HG03103 (cell line): Measurements from ENCODE around the gene RBM20.
A peak's percentile ranks its signal among the peaks of the same experiment; 100 is the strongest.

Source experiments
- ATAC-seq: cut with Tn5 transposase; IDR thresholded peaks from one replicate; pipeline ENCODE4 v1.9.1; 2021; ENCODE audit warnings: low read depth; ENCODE audit not compliant: unreplicated experiment

RBM20 gene

DNA sequence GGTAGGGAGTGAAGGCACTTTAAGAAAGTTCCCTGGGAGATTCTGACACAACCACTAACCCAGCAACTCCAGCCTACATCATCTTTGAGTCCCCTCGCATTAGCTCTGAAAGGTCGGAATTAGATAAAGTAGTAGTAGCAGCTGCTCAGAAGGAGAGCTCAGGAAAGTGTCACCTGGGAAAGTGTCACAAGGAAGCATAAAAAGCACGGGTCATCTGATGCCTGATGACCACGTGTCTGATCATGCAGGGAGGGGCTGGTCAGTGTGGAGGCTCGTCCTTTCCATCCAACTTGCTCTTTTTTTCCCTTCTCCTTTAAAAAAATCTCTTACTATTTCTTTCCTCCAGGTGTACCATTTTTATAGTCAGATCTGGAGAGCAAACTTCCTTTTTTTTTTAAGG, 180.5 kb downstream of the RBM20 start:
- no peak for ATAC-seq

DNA sequence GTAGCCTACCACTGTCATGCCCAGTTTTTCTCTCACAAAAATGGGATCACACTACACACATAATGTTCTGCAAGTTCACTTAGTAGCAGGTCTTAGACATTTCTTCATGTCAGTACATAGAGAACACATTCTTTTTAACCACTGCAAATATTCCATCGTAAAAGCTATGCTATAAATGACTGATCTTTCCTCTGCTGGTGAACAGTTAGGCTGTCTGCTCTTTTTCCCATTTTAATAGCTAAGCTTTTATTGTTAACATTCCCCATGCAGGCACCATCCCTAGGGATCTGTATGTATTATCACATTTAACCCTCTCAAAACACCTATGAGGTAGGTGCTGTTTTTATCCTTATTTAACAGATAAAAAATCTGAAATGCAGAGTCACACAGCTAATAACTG, 181.4 kb downstream of the RBM20 start:
- ATAC-seq: no peak

DNA sequence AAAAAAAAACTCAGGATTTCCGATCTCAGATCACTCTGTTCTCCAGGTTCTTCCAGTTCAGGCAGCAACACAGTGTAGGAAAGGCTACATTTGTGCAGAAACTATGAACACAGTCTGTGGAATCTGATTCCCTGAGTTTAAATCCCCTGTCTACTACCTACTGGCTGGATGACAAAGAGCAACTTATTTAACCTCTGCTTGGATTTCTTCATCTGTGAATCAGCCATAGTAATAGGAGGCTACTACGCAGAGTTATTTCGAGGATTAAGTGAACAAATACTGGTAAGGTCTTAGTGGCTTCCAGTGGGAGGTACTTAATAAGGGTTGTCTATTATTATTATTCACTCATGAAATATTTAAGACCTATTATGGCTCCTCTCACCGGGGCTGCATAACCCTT, 183.3 kb downstream of the RBM20 start:
- ATAC-seq: no peak

DNA sequence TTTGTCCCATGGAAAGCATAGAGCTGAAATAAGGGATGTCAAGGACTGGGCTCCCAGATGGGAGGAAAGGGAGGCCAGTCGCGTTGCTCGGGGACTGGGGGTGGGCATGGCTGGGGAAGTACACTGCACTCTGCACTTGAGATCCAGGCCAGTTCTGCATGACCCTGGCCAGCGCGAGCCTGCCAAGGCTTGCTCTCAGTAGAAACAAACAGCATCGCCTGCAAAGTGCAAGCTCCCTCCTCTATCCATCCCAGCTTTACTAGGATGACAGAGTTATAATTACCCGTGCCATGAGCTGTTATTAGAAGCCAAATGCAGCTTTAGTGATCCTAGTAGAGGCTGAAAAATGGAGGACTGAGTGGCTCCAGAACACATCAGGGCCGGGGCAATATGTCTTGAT, 183.7 kb downstream of the RBM20 start:
- no peak for ATAC-seq

DNA sequence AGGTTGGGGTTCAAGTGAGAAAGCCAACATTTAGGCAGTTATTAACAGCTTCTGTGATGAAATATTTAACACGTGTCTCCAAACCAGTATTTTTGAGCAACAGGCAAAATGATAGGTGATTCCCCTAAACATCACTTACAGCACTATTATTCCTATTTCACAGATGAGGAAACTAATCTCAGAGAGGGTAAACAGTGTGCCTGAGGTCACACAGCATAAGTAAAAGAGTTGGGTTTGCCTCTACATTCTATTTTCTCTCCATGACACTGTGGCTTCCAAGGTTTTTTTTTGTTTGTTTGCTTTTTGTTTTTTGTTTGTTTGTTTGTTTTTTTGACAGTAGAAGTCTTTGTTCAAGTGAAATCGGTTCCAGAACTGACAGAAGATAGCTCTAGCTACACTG, 184.4 kb downstream of the RBM20 start:
- ATAC-seq: no peak

DNA sequence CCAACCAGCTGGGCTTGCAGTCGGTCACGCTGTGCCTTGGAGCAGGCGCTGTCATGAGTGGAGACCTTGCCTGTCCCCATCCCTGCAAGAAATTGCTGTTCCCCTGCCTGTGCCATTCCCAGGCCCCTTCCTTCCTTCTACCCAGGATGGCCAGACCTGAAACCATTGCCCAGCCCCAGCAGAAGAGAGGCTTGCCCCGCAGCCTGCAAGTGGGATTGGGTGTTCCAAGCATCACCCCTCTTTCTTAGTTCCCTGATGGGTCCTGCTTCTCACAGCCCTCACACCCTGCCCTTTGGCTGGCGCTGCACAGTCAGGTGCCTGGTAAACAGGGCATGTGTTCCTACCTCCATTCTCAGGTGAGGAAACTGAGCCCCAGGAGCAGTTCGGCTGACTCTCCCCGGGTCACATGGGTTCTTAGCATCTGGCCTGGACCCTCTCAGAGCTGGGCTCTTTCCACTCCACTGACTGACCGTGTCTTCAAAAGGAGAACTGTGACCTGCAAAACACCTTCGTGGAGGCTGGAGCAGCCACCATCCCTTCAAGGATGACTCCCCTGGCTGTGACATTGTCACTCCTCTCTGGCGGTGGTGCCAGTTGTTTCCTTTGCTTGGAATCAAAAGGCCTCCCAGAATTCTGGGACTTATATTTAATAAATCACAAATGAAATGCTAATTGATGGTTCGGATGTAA, 185.7 kb downstream of the RBM20 start:
- ATAC-seq: no peak

DNA sequence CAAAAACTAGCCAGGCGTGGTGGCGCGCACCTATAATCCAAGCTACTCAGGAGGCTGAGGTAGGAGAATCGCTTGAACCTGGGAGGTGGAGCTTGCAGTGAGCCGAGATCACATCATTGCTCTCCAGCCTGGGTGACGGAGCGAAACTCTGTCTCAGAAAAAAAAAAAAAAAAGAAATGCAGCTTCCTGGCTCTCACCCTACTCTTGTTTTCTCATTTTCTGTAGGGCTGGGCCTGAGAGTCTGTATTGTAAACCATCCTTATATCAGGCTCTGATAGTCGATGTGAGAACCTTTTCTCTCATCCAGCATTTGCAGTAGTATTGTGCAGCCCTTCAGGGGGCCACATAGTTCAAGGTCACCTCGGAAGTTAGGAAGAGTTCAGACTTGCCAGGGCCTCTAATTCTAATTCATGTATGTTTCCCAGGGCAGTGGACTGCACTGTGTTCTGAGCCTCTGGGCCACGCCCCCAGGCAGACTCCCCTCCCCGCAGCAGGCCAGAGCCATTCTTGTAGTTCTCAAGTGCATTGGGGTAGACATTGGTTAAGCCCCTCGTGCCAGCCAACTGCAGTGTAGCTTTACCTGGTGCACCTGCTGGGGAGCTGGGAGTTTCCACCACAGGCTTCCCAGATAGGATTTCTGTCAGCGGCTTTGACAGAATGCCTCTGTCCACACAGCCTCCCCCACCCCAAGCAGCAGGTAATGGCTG, 189.3 kb downstream of the RBM20 start:
- ATAC-seq: no peak

DNA sequence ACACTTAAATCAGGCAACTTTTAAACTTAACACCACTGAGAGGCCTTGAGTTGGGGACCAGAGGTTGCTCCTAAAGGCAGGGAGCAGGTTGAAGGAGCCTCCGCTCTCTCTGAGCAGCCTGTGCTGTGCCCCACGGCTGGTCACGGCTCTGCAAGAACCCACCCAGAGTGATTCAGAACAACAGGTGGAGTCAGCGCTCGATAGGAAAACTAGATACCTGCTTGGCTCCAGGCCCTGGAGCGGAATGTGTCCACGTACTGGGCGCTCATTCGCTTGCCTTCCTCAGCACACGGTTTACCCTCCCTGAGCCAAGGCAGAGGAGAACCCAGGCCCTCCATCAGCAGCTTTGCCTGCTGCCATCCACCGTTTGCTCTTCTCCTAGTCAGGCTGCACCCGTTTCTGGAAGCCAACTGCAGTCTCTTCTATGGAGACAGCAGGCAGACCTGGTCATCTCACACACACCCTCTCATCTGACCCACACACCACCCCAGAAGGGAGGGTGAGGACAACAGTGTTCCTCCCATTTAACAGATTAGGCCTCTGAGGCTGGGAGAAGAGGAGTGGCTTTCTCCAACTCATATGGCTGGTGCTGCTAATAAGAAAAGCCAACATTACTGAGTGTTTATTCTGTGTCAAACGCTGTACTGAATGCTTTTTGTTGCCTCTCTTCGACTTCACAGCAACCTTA, 189.9 kb downstream of the RBM20 start:
- no peak for ATAC-seq

DNA sequence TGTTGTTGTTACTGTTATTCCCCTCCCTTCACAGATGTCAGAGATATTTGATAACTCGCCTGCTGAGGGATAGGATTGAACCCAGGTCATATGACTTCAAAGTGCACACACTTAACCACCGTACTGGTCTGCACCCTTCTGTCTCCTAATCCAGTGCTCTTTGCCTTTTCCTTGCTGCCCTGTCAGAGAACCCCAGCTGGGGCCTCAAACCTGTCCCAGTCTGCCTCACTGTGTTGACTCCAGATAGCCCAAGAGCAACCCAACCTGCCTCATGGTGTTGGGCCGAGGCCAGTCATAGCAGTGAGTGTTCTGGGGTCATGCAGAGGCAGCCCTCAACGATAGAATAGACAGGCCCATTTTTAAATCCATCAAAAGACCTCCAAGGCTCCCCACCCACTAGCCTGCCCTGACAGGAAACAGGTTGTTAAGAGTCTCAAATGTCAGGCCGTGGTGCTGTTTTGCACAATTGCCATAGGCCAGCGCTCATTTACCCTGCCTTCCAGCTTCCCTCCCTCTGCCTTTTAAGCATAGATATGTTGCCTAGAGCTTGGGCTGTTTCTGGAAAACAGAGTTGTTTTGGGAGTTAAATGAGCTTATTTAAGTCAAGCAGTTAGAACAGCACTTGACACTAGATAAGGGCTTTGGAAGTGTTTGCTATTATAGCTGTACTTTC, 190.6 kb downstream of the RBM20 start:
- ATAC-seq: no peak

DNA sequence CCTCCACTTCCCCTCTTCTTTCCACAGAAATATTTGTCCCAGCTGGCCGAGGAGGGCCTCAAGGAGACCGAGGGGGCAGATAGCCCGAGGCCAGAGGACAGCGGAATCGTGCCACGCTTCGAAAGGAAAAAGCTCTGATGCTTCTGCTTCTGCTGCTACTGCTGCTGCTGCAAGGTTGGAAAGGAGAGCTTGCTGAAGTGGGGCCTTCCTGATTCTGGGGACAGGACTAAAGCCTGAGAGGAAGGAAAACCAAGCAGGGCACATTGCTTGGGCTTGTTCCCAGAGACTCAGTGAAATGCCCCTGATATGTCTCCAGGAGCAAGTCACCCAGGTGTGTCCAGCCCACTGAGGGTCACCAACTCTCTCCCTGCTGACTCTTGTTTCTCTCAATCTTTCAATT, 191.7 kb downstream of the RBM20 start:
- ATAC-seq: no peak

DNA sequence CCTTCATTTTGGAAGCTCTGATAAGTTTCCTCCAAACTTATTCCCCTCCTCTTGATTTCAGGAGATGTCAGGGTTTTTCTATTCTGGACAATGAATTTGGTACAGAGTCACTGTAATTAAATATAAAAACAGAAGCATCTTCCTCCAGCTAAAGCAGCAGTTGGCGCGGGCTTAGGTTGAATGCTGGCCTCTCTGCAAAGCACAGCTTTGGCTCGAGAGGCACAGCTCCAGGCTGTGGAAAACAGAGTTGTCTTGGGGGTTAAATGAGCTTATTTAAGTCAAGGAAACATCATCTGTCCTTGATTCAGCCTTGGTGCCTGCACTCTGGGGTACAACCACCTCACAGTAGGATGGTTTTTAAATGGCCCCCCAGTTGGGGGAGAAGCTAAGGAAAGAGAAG, 192.6 kb downstream of the RBM20 start:
- no peak for ATAC-seq

DNA sequence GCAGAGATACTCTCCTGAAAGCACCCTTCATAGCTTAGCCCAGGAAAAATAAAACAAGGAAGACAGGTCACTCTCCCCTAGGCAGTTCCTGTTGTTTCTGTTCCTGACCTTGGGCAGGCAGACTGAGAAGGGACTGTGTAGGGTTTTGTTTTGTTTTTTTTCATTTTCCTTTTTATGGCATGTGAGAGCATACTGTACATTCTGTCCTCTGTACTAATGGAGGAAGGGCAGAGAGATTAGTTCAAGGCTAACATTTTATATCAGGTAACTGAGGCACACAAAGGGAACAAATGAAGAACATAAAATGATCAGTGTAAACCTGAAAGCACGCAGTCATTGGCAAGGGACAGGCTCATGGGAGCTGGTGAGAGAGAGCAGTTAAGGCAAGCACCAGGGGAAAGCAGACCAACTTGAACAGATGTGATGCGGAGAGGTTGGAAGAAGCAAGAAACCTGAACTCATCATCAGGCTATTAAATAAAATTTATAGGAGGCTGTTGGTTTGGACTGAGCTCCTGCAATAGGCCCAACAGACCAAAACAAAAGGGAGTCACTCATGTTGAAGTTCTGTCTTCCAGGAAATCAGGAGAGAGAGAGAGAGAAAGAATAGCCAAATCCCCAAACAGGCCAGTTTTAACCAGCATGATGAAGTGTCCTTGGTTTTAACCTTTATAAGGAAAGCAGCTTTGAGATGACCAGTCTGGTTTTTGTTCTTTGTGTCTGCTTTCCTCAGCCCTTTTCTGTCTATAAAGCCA, 193.5 kb downstream of the RBM20 start:
- no peak for ATAC-seq

DNA sequence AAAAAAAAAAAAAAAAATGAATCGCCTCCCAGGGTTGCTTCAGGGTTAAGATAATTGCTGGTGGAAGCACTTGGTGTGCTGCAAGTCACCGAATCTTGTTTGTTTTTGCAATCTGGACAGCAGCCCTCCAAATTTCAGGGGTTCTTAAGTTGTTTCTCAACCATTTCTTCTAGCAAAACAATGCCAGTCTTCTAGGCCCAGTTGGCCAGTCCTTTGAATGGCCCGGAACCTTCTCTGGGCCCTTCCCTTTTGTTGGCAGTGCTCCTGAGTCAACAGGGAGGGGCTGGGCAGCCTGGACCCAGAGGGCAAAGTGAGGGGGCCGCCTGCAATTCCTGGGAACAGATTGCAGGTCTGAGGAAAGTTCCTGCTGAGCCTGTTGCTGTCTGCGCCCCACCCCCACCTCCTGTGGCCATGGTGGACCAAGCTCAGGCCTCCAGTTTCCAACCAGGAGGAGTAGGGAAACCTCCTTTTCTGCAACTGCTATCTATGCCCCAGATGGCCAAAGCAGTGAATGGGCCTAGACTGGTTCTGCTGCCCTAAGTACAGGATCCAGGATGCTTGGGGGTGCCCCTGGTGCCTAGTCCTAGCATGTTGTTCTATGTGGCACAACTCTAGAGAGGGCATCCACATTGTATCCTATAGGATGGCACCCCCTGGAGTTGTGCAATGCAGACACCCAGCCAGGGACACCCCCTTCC, 196.2 kb downstream of the RBM20 start:
- no peak for ATAC-seq

DNA sequence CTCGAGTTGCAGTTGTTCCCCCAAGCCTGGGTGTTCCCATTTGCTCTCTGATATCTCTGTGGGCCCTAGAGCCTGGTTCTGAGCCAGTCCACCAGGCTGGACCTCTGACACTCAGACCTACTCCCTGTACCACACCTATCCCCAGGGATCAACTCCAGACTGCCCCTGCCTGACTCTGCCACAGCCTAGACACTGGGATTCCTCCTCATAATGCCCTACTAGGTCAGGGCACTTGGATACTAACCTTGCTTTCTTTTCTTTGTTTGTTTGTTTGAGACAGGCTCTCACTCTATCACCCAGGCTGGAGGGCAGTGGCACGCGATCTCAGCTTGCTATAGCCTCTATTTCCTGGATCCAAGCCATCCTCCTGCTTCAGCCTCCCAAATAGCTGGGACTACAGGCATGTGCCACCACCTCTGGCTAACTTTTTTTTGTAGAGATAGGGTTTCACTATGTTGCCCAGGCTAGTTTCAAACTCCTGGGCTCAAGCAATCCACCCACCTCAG, 196.8 kb downstream of the RBM20 start:
- no peak for ATAC-seq

DNA sequence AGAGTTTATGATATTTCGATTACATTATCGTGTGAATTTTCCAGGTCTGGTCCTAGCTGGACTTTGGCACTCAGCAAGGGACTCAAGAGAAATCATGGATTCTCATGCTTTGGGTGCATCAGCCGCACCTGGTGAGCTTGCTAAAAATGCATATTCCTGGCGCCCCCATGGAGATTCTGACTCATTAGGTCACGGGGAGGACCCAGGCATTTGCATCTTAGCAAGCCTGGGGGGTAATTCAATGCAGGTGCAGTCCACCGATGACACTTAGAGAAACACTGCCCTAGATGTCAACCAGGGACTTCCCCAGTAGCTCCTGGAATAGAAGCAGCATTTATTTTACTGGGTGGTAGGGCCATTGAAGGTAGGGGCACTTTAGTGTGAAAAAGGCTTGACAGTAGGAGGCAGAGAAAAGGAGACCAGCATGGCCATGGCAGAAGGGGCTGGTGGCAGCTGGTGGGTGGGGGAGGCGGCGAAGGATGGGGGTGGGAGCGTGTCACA, 197.7 kb downstream of the RBM20 start:
- peak; percentile 58 for ATAC-seq

DNA sequence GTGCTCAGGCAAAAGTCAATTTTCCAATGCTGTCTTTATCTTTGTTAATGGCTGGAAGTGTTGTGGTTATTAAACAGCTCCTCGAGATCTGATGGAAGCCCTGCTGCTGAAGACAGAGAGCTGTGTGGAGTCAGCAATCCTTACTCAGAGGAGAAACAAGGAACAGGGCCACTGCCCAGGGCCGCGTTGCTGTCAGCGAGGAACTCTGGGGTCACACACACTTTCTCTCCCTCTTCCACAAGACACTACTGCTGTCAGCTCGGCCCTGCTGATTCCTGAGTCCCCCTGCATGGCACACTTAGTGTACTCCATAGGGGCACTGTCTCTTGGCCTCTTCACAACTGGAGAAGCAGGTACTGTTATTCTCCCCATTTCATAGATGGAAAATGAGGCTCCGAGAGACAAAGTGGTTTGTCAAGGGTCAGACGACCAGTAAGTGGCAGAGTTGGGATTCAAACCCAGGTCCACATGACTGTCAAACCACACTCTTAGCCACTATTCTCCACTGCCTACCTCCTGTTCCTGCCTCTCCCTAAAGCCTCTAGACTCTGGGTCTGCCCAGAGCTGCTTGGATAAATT, 198.3 kb downstream of the RBM20 start:
- peak; percentile 1 for ATAC-seq

DNA sequence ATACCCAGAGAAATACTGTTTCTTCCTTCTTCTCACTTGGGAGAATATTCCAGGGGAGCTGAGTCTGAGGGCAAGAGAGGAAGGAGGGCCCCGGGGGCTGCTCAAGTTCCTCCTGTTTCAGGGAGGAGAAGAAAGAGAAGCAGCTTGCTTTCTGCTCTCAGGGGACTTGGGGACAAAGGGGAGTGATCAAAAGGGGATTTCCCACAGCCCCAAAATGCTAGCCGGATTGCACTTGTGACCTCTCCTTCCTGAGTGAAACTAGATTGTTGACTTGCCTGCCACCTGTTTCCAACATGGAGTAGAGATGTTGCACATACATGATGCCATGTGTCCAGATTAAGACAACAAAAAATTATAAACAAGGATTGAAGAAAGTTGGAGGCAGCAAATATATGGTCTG, 198.9 kb downstream of the RBM20 start:
- peak; percentile 76 for ATAC-seq

DNA sequence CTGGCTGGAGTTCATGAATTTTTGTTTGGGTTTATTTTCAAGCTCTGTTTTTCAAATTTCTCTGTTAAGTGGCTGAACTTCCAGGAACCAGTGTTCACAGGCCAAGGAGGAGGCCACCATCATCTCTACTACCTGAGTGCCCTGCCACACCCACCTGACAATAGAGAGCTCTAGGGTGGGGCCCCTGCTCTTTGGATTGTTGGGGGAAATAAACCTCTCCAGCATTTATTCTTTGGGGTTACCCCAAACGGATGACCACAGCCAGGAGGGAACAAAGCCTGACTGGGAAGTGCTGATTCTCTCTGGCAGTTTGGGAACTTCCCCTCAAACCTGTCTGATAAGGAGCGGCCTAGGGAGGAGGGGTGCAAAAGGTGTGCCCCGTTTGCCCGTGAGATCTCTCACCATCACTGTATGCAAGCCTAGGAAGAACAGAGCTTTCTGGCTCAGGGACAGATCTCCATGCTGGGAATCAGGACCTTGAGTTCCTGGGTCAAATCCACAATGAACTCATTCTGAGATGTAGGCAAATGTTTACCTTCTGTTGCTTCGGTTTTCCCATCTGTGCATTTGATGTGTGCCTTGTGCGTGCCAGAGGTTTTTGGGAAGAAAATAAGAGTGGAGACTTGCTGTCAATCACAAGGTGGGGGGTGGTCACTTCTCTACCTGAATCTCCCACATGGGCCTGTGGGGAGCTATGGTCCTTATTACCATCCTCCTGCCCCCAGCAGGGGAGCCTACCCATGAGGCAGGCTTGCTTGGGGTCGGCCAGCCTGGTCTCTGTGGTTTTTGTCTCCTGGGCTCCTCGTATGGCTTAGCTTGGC, 199.9 kb downstream of the RBM20 start:
- no peak for ATAC-seq

DNA sequence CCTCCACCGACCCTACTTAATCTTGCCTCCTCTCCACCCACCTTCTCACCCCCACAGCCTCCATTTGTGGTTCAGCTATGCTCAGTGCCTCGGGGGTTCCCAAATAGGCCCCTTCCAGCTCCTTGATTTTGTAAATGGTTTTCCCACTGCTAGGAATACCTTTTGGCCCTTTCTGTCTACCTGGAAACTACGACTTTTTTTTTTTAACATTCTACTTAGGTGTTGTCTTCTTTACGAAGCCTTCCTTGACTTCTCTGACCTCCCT, 200.4 kb downstream of the RBM20 start:
- ATAC-seq: no peak
